NOMO-1 (cell line): ENCODE data around the gene GJD2.

Experiments used
- DNase-seq, 2 experiments: peaks; one replicate each; lab custom pipeline; 2025; ENCODE audit not compliant: unreplicated experiment in 2 of 2; lab: John Stamatoyannopoulos, UW

Gene GJD2

GRCh38 chr15:34754674-34755418, at the start of gene GJD2:
TSS of gene GJD2 (minus strand) at chr15:34754998. CDS start at chr15:34754488, 510 bp downstream.
- DNase-seq, result no peak

- no peak for DNase-seq
Measured at GRCh38 chr15:34804113-34804512, 49.3 kb upstream of the GJD2 start.

GRCh38 chr15:34802803-34803750, 48.3 kb upstream of the GJD2 start:
- no peak for DNase-seq

GRCh38 chr15:34802371-34802770, 47.6 kb upstream of the GJD2 start:
- no peak for DNase-seq

GRCh38 chr15:34799149-34800101, 44.6 kb upstream of the GJD2 start:
- DNase-seq, result no peak

GRCh38 chr15:34796847-34797435, 42.1 kb upstream of the GJD2 start:
- no peak for DNase-seq

- no peak for DNase-seq
Measured at GRCh38 chr15:34795267-34796081, 40.7 kb upstream of the GJD2 start, which contains the start of gene ACTC1. TSS of gene ACTC1 (minus strand) at chr15:34795549. CDS start at chr15:34794808, 741 bp downstream.

GRCh38 chr15:34794590-34795206, 39.9 kb upstream of the GJD2 start:
- no peak for DNase-seq

GRCh38 chr15:34793901-34794300, 39.1 kb upstream of the GJD2 start:
- DNase-seq, result no peak

GRCh38 chr15:34793071-34793470, 38.3 kb upstream of the GJD2 start:
- no peak for DNase-seq

GRCh38 chr15:34791701-34792100, 36.9 kb upstream of the GJD2 start:
- DNase-seq, result no peak

- DNase-seq, result no peak
Measured at GRCh38 chr15:34790121-34790520, 35.3 kb upstream of the GJD2 start.

- no peak for DNase-seq
Measured at GRCh38 chr15:34789326-34789725, 34.5 kb upstream of the GJD2 start.

- DNase-seq, result no peak
Measured at GRCh38 chr15:34786206-34786605, 31.4 kb upstream of the GJD2 start.

GRCh38 chr15:34783991-34784390, 29.2 kb upstream of the GJD2 start:
- DNase-seq, result no peak

GRCh38 chr15:34783431-34783830, 28.6 kb upstream of the GJD2 start:
- no peak for DNase-seq

GRCh38 chr15:34782901-34783300, 28.1 kb upstream of the GJD2 start:
- DNase-seq, result no peak

- no peak for DNase-seq
Measured at GRCh38 chr15:34780725-34781124, 25.9 kb upstream of the GJD2 start.

GRCh38 chr15:34776606-34777105, 21.9 kb upstream of the GJD2 start:
- no peak for DNase-seq
